SK-N-MC (cell line): ENCODE results near the gene SIT1.

Source experiments
- EZH2 ChIP-seq: fragments of 200-600 bp; sonication (generic); IDR thresholded peaks from one replicate; pipeline ENCODE4 v1.6.1; 2017; ENCODE audit warnings: antibody characterized with exemption
- FOXP2 ChIP-seq: optimal IDR thresholded peaks from 2 replicates; pipeline ENCODE3; 2011; ENCODE audit warnings: mild to moderate bottlenecking, moderate library complexity; ENCODE audit not compliant: insufficient read depth; ENCODE audit errors: extremely low read length, control extremely low read depth
- POLR2AphosphoS5 ChIP-seq: IDR thresholded peaks from 2 replicates; pipeline ENCODE4 v1.6.1; 2012; ENCODE audit warnings: mild to moderate bottlenecking, low read depth, low read length, borderline replicate concordance

DNA sequence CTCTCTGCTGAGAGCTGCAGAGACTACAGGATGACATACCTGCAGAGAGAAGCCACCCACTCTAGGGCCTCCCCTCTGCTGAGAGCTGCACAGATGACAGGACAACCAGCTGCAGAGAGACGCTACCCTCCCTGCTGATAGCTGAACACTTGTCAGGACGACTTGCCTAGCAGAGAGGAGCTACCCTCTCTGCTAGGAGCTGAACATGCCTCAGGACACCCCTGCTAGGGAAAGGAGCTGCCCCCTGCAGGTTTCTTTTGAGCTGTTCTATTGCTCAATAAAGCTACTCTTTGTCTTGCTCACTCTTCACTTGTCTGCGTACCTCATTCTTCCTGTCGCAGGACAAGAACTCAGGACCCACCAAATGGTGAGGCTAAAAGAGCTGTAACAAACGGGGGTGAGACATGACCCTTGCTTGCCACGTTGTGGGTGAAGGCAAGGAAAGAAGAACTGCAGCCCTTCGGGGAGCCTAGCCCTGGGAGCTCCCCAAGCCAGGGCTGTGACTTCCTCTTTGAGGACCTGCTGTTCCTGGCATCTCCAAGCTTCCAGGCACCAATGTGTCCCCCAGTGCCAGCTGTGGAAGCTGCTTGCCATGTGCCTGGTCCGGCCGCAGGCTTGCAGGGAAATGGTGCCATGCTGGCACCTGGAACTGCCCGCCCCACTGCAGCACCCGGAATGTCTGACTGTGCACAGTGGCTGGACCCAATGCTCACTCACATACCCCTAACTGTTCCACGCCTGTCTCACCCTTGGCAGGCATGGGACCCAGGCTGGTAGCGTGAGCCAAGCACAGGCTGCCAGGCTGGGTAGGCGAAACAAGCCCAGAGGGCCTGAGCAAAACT is 50.7 kb downstream of the SIT1 start:
- TF ChIP-seq EZH2, result no peak
- TF ChIP-seq POLR2AphosphoS5, result no peak
- TF ChIP-seq FOXP2, result no peak
